ENCODE data around the gene FAM174C.

FAM174C gene

GRCh38 chr19:1286487-1287353 lies 11.4 kb downstream of the FAM174C start:
- DNase-seq (ENCODE audit: low read depth in 2 of 2): no peak

GRCh38 chr19:1287354-1288225 lies 12.3 kb downstream of the FAM174C start:
- DNase-seq (ENCODE audit: low read depth in 2 of 2): no peak

- DNase-seq (ENCODE audit: low read depth in 2 of 2): no peak
Observed at GRCh38 chr19:1288226-1288612, 12.9 kb downstream of the FAM174C start.

GRCh38 chr19:1288833-1289685 lies 13.7 kb downstream of the FAM174C start:
- DNase-seq (ENCODE audit: low read depth in 2 of 2): no peak

- DNase-seq (ENCODE audit: low read depth in 2 of 2): no peak
Observed at GRCh38 chr19:1289686-1290025, 14.3 kb downstream of the FAM174C start.

GRCh38 chr19:1290196-1290702 lies 14.9 kb downstream of the FAM174C start:
- DNase-seq (ENCODE audit: low read depth in 2 of 2): no peak

GRCh38 chr19:1290703-1291651 lies 15.6 kb downstream of the FAM174C start:
- DNase-seq (ENCODE audit: low read depth in 2 of 2): no peak

- DNase-seq (ENCODE audit: low read depth in 2 of 2): no peak
Observed at GRCh38 chr19:1291761-1292418, 16.6 kb downstream of the FAM174C start.

- DNase-seq (ENCODE audit: low read depth in 2 of 2): no peak
Observed at GRCh38 chr19:1292419-1293151, 17.3 kb downstream of the FAM174C start.

- no peak for DNase-seq (ENCODE audit: low read depth in 2 of 2)
Observed at GRCh38 chr19:1293782-1294604, 18.7 kb downstream of the FAM174C start.

- DNase-seq (ENCODE audit: low read depth in 2 of 2): no peak
Observed at GRCh38 chr19:1294688-1295087, 19.4 kb downstream of the FAM174C start.

GRCh38 chr19:1295169-1296012 lies 20.1 kb downstream of the FAM174C start:
- no peak for DNase-seq (ENCODE audit: low read depth in 2 of 2)

GRCh38 chr19:1296078-1296477 lies 20.7 kb downstream of the FAM174C start:
- no peak for DNase-seq (ENCODE audit: low read depth in 2 of 2)

GRCh38 chr19:1296575-1297271 lies 21.4 kb downstream of the FAM174C start:
- no peak for DNase-seq (ENCODE audit: low read depth in 2 of 2)

- no peak for DNase-seq (ENCODE audit: low read depth in 2 of 2)
Observed at GRCh38 chr19:1298235-1298634, 22.9 kb downstream of the FAM174C start.

- no peak for DNase-seq (ENCODE audit: low read depth in 2 of 2)
Observed at GRCh38 chr19:1299801-1300200, 24.5 kb downstream of the FAM174C start.
